H1 (cell line): ENCODE measurements around the gene RRAS2. TPM values are rescaled to one million over a fixed set of nuclear protein-coding genes. Genes with fewer than 3 reads are reported as not detected.

Experiments used
- CTCF ChIA-PET: fragments of 300-600 bp; sonication (Branson Sonifier 250); formaldehyde crosslinking; loops from one replicate; lab custom pipeline; 2021; ENCODE audit not compliant: partially characterized antibody; lab: Charles Lee
- POLR2A ChIA-PET: fragments of 300-600 bp; sonication (Branson Sonifier 250); formaldehyde crosslinking; loops from one replicate; lab custom pipeline; 2021; ENCODE audit warnings: inconsistent platforms; ENCODE audit not compliant: partially characterized antibody; lab: Charles Lee
- DNase-seq, 2 experiments: peaks; one replicate each; pipeline versions ENCODE4 v3.0.0 to v3.0.0-alpha.2; 2010 to 2022; ENCODE audit warnings: low spot score in 2 of 2, low read depth in 1 of 2, mixed read lengths in 1 of 2
- FAIRE-seq: peaks from 2 replicates; lab custom pipeline; 2011; peaks lifted over from hg19 to GRCh38; lab: Jason Lieb, UNC
- H2AFZ ChIP-seq: 2 replicates; pipeline ENCODE4 v1.8.1; 2012; ENCODE audit warnings: low read length, inconsistent platforms
- H2AK5ac ChIP-seq: 2 replicates; pipeline ENCODE4 v1.6.1; 2013; ENCODE audit warnings: low read depth, low read length
- H2BK120ac ChIP-seq: replicated peaks from 2 replicates; pipeline ENCODE3; 2013; ENCODE audit warnings: low read depth, low read length, inconsistent platforms
- H2BK12ac ChIP-seq: 2 replicates; pipeline ENCODE4 v1.6.1; 2013; ENCODE audit warnings: low read depth, low read length
- H2BK15ac ChIP-seq: 2 replicates; pipeline ENCODE4 v1.6.1; 2013; ENCODE audit warnings: low read length
- H2BK20ac ChIP-seq: 2 replicates; pipeline ENCODE4 v1.6.1; 2013; ENCODE audit warnings: low read length
- H2BK5ac ChIP-seq: 2 replicates; pipeline ENCODE4 v1.6.1; 2013; ENCODE audit warnings: low read depth, low read length
- H3K14ac ChIP-seq: 2 replicates; pipeline ENCODE4 v1.6.1; 2013; ENCODE audit warnings: inconsistent platforms; ENCODE audit not compliant: insufficient read length
- H3K18ac ChIP-seq: 2 replicates; pipeline ENCODE4 v1.6.1; 2013; ENCODE audit warnings: low read length; ENCODE audit errors: extremely low read depth
- H3K23ac ChIP-seq: 2 replicates; pipeline ENCODE4 v1.6.1; 2013; ENCODE audit warnings: inconsistent platforms; ENCODE audit not compliant: insufficient read length
- H3K23me2 ChIP-seq: 2 replicates; pipeline ENCODE4 v1.6.1; 2013; ENCODE audit warnings: low read depth, low read length
- H3K27ac ChIP-seq: 2 replicates; pipeline ENCODE4 v1.6.1; 2011; ENCODE audit warnings: low read depth, low read length, inconsistent platforms
- H3K27me3 ChIP-seq, 4 experiments: replicated peaks in 1 of 4; 1 replicate in 1 of 4; 2 replicates in 3 of 4; pipeline versions ENCODE4 v1.6.1 to v1.8.1; 2011 to 2013; ENCODE audit warnings: low read length in 3 of 4, mild to moderate bottlenecking in 3 of 4, inconsistent platforms in 2 of 4, mixed read lengths in 2 of 4, moderate library complexity in 1 of 4; ENCODE audit not compliant: control insufficient read depth in 3 of 4, insufficient read depth in 3 of 4; ENCODE audit errors: extremely low read depth in 1 of 4
- H3K36me3 ChIP-seq, 4 experiments: 2 replicates each; pipeline versions ENCODE4 v1.6.1 to v1.8.1; 2011 to 2013; ENCODE audit warnings: mild to moderate bottlenecking in 4 of 4, low read length in 3 of 4, moderate library complexity in 2 of 4, control low read depth in 1 of 4, inconsistent platforms in 1 of 4; ENCODE audit not compliant: insufficient read depth in 4 of 4, control insufficient read depth in 2 of 4
- H3K4ac ChIP-seq: replicated peaks from 2 replicates; pipeline ENCODE3; 2013; ENCODE audit warnings: low read length, low read depth, mixed read lengths, inconsistent platforms; ENCODE audit not compliant: insufficient read length
- H3K4me1 ChIP-seq, 4 experiments: replicated peaks in 1 of 4; 1 replicate in 1 of 4; 2 replicates in 3 of 4; pipeline versions ENCODE4 v1.6.1 to v1.8.1; 2011 to 2013; ENCODE audit warnings: low read length in 3 of 4, inconsistent platforms in 2 of 4, mixed read lengths in 1 of 4; ENCODE audit not compliant: insufficient read depth in 4 of 4, control insufficient read depth in 3 of 4
- H3K4me2 ChIP-seq, 2 experiments: 2 replicates each; pipeline versions ENCODE4 v1.6.1 to v1.8.1; 2011 to 2013; ENCODE audit warnings: low read depth in 2 of 2, low read length in 2 of 2, control low read depth in 1 of 2, inconsistent platforms in 1 of 2, mild to moderate bottlenecking in 1 of 2; ENCODE audit not compliant: insufficient read depth in 1 of 2
- H3K4me3 ChIP-seq, 4 experiments: fragments of 200-600, 300-600 bp in 1 of 4; sonication (generic), shearing (Covaris generic), sonication (Bioruptor Twin) in 1 of 4; 2 replicates each; pipeline versions ENCODE4 v1.5.1 to v1.8.1; 2011 to 2016; ENCODE audit warnings: low read length in 4 of 4, low read depth in 3 of 4, control low read depth in 2 of 4, inconsistent platforms in 2 of 4, mild to moderate bottlenecking in 2 of 4, mixed read lengths in 1 of 4, moderate library complexity in 1 of 4; ENCODE audit not compliant: insufficient read depth in 2 of 4; ENCODE audit errors: extremely low read depth in 1 of 4
- H3K56ac ChIP-seq: replicated peaks from 2 replicates; pipeline ENCODE3; 2013; ENCODE audit warnings: low read depth, mild to moderate bottlenecking, mixed read lengths, low read length, inconsistent platforms; ENCODE audit not compliant: insufficient read length
- H3K79me1 ChIP-seq: 2 replicates; pipeline ENCODE4 v1.6.1; 2013; ENCODE audit warnings: low read depth, low read length, control low read depth
- H3K79me2 ChIP-seq, 2 experiments: 2 replicates each; pipeline versions ENCODE4 v1.6.1 to v1.8.1; 2012 to 2013; ENCODE audit warnings: low read length in 2 of 2, mild to moderate bottlenecking in 2 of 2, inconsistent platforms in 1 of 2; ENCODE audit not compliant: insufficient read depth in 2 of 2, control insufficient read depth in 1 of 2
- H3K9ac ChIP-seq, 4 experiments: replicated peaks in 1 of 4; 1 replicate in 1 of 4; 2 replicates in 3 of 4; pipeline versions ENCODE4 v1.6.1 to v1.8.1; 2011 to 2013; ENCODE audit warnings: low read depth in 3 of 4, low read length in 3 of 4, control low read depth in 2 of 4, mild to moderate bottlenecking in 2 of 4, moderate library complexity in 2 of 4, inconsistent platforms in 1 of 4; ENCODE audit errors: extremely low read depth in 1 of 4
- H3K9me3 ChIP-seq, 2 experiments: 2 replicates each; pipeline versions ENCODE4 v1.6.1 to v1.8.1; 2012 to 2013; ENCODE audit warnings: mild to moderate bottlenecking in 2 of 2, moderate library complexity in 2 of 2, control low read depth in 1 of 2, inconsistent platforms in 1 of 2, low read depth in 1 of 2, low read length in 1 of 2, mixed read lengths in 1 of 2; ENCODE audit not compliant: insufficient read depth in 2 of 2
- H4K20me1 ChIP-seq, 2 experiments: replicated peaks in 1 of 2; 2 replicates each; pipeline versions ENCODE3 to v1.8.1; 2011 to 2013; ENCODE audit warnings: inconsistent platforms in 2 of 2, low read length in 2 of 2, mild to moderate bottlenecking in 1 of 2; ENCODE audit not compliant: insufficient read depth in 2 of 2, control insufficient read depth in 1 of 2
- H4K5ac ChIP-seq: 2 replicates; pipeline ENCODE4 v1.6.1; 2013; ENCODE audit warnings: low read length, low read depth, mixed read lengths, inconsistent platforms; ENCODE audit not compliant: insufficient read length
- H4K8ac ChIP-seq: 2 replicates; pipeline ENCODE4 v1.8.0; 2013; ENCODE audit warnings: mild to moderate bottlenecking, moderate library complexity, low read length, inconsistent platforms; ENCODE audit not compliant: insufficient read depth; ENCODE audit errors: extremely low read depth
- H4K91ac ChIP-seq: replicated peaks from 2 replicates; pipeline ENCODE3; 2013; ENCODE audit warnings: low read length, mixed read lengths, inconsistent platforms; ENCODE audit not compliant: insufficient read length
- CTBP2 ChIP-seq: IDR thresholded peaks from 2 replicates; pipeline ENCODE4 v1.7.0; 2011; ENCODE audit warnings: borderline replicate concordance, mild to moderate bottlenecking, moderate library complexity, mixed read lengths, low read length; ENCODE audit not compliant: insufficient read depth, insufficient read length
- MAFK ChIP-seq: IDR thresholded peaks from 2 replicates; pipeline ENCODE4 v1.6.1; 2012; ENCODE audit warnings: low read depth, mild to moderate bottlenecking, improper control_type of control experiment, low read length
- NANOG ChIP-seq: IDR thresholded peaks from 2 replicates; pipeline ENCODE4 v1.6.1; 2011; ENCODE audit warnings: low read length, low read depth, mild to moderate bottlenecking, inconsistent platforms; ENCODE audit not compliant: insufficient read depth, poor library complexity, severe bottlenecking
- RFX5 ChIP-seq: IDR thresholded peaks from 2 replicates; pipeline ENCODE4 v1.6.1; 2011; ENCODE audit warnings: low read depth, low read length, improper control_type of control experiment, borderline replicate concordance
- RNF2 ChIP-seq: fragments of 200-900, 300-1000 bp; sonication (generic); IDR thresholded peaks from 2 replicates; pipeline ENCODE4 v1.7.1; 2016; ENCODE audit warnings: borderline replicate concordance, low read depth, mild to moderate bottlenecking, antibody characterized with exemption, low read length; ENCODE audit not compliant: poor library complexity, severe bottlenecking; ENCODE audit errors: missing control alignments
- TAF1 ChIP-seq: IDR thresholded peaks from 2 replicates; pipeline ENCODE4 v1.6.1; 2011; ENCODE audit warnings: mild to moderate bottlenecking, low read depth, low read length
- TEAD4 ChIP-seq: IDR thresholded peaks from 2 replicates; pipeline ENCODE4 v1.6.1; 2012; ENCODE audit warnings: low read depth, low read length, inconsistent platforms, mixed read lengths
- WGBS, 2 experiments: shearing (Covaris generic) in 1 of 2; methylation state at CpG; one replicate each; pipeline versions ENCODE4 v1.1.6 to v1.1.7; 2013 to 2015; ENCODE audit warnings: low lambda C conversion rate in 2 of 2, mixed read lengths in 2 of 2, inconsistent platforms in 1 of 2, low coverage in 1 of 2, missing lambda C conversion rate in 1 of 2; ENCODE audit not compliant: insufficient replicate concordance in 2 of 2, insufficient coverage in 1 of 2, insufficient read length in 1 of 2; ENCODE audit errors: extremely low coverage in 1 of 2, missing lambda C conversion rate in 1 of 2; 5-methylcytosine and 5-hydroxymethylcytosine counted together
- polyA plus RNA-seq, 7 experiments: library from polyadenylated mRNA; depleted of rRNA in 3 of 7; stranded (reverse) in 5 of 7; unstranded in 2 of 7; fragments of >200 nt in 5 of 7; fragments of 200-250 nt in 2 of 7; gene quantifications; 1 replicate in 5 of 7; 2 replicates in 1 of 7; 4 replicates in 1 of 7; pipeline versions ENCODE4 v1.2.1 to v1.2.3, GENCODE V29; 2011 to 2013; ENCODE audit warnings: missing spikeins in 2 of 7, mixed read lengths in 2 of 7
- total RNA-seq: library from RNA; stranded (reverse); fragmentation: NEBNext Ultra II Directional; extraction: Animal tissue kit (Norgen Biotek cat#: 25700); gene quantifications from 2 replicates; pipeline ENCODE4 v1.2.1, GENCODE V29; 2021

Gene RRAS2
- total and polyA plus RNA-seq, 2 of the 8 experiments (the other 6 are each of a cell fraction or from before 2014, with no cell fraction given) = 72.3 to 234 TPM

DNA sequence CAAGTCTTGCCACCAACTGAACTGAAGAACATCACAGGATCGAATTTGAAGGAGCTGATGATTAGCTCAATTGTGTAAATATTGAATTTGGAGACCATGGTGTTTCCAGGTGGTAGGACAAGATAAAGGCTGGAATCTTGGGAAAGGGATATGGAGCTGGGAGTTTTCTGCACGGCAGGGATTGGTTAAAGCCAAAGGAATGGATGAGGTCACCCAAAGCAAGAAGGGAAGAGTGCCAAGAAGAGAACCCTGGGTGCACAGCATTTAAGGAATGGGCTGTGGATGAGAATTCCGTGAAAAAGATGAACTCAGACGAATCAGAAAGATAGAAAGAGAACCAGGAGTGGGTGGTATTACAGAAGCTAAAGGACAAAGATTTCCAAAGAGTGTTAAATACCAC lies 29.4 kb upstream of the RRAS2 start:
- Histone ChIP-seq H4K20me1 (no peaks in the 10 kb centered on the region), H2BK15ac (no peak overlapping the region), H2AK5ac (0 out of 2 replicates have a peak overlapping the region, but pooled peaks have one; percentile 42), H2BK5ac (no peak overlapping the region), H4K91ac (no peak overlapping the region), H3K23me2 (no peaks in the 10 kb centered on the region; the same call in 1 of the 2 replicates), H2BK12ac (no peak overlapping the region), H3K18ac (no peak overlapping the region), H4K8ac (no peak overlapping the region), H3K36me3 (no peaks in the 10 kb centered on the region), H3K79me2 (no peaks in the 10 kb centered on the region), H3K4me2 (no peak overlapping the region), H3K9me3 (no peaks in the 10 kb centered on the region), H3K23ac (no peak overlapping the region), H3K79me1 (no peaks in the 10 kb centered on the region), H3K27me3 (no peaks in the 10 kb centered on the region), H3K4me3 (no peak overlapping the region), H3K9ac (no peak overlapping the region), H2AFZ (no peak overlapping the region), H3K27ac (no peak overlapping the region), H3K56ac (no peak overlapping the region), H2BK20ac (no peak overlapping the region), H3K4me1 (peaks cover 0 to 9% (median 3%) of the 10 kb centered on the region in 4 experiments; a peak in 2 of 7 replicates), H2BK120ac (no peak overlapping the region), H3K14ac (no peak overlapping the region), H4K5ac (no peak overlapping the region), H3K4ac (no peak overlapping the region)
- TF ChIP-seq NANOG (no peak), RFX5 (no peak), TAF1 (no peak), MAFK (no peak), RNF2 (no peak), CTBP2 (no peak), TEAD4 (no peak)
- ChIA-PET POLR2A (interaction anchor here (0.8 to 1.8 kb wide), 4 partner anchors 14 to 30 kb away, joined by 3 to 5 read pairs (median 4); no protein-coding TSS in a partner anchor), CTCF (interaction anchor here (0.9 to 4.8 kb wide), 7 partner anchors 14 to 86 kb away, joined by 3 to 20 read pairs (median 9); no protein-coding TSS in a partner anchor)
- no peak for FAIRE-seq
- no peak for DNase-seq
- 89% methylated on average over 4 of the region's 4 CpGs; no CpG with 5 or more reads in 1 of the 2 experiments for WGBS, 2 experiments
